Choroid plexus epithelial cell (primary cell): ENCODE measurements around the gene LTBP4.
A peak's percentile ranks its signal among the peaks of the same experiment; 100 is the strongest.

Experiments
- DNase-seq: peaks from one replicate; pipeline ENCODE4 v3.0.0-alpha.2; 2010; ENCODE audit warnings: low read depth
- H3K4me3 ChIP-seq: 2 replicates; pipeline ENCODE4 v1.5.1; 2011; ENCODE audit warnings: low read depth, mild to moderate bottlenecking, control low read depth, low read length, moderate library complexity
- CTCF ChIP-seq: conservative IDR thresholded peaks from 2 replicates; pipeline ENCODE4 v1.5.1; 2011; ENCODE audit warnings: low read depth, mild to moderate bottlenecking, control low read depth, inconsistent platforms, low read length, moderate library complexity

The LTBP4 gene

GRCh38 chr19:40570313-40571004 lies 30.7 kb upstream of the LTBP4 start:
- TF ChIP-seq CTCF, result peak; percentile 60
- H3K4me3 ChIP-seq, result peak overlapping the region; percentile 58
- DNase-seq, result peak; percentile 100

- no peak overlapping the region for H3K4me3 ChIP-seq
- no peak for TF ChIP-seq CTCF
These were observed 30.2 kb upstream of the LTBP4 start for GRCh38 chr19:40571005-40571318.

GRCh38 chr19:40571831-40572495 lies 29.2 kb upstream of the LTBP4 start:
- DNase-seq, result no peak
- no peak overlapping the region for H3K4me3 ChIP-seq
- no peak for TF ChIP-seq CTCF

More at GRCh38 chr19:40571005-40571318, 30.2 kb upstream of the LTBP4 start:
- no peak for DNase-seq

DNA sequence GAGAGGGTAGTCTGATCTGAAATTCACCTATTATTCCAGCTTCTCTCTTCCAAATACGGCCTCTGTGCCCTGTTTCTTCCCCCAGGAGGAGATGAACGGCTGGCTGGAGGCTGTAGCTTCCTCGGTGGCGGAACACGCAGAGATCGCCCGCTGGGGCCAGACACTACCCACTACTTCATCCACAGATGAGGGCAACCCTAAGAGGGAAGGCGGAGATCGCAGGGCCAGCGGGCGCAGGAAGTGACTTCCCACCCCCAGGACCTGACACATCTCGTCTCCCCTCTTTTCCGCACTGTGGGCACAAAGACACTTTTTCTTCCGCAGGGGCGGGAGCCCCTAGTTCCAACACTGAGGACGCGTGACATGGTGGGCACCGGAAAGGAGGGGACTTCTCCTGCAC lies 25.8 kb upstream of the LTBP4 start:
- DNase-seq, result no peak

GRCh38 chr19:40576151-40576584 lies 25.0 kb upstream of the LTBP4 start:
- no peak for DNase-seq
- H3K4me3 ChIP-seq, result peak overlapping the region; percentile 69
- TF ChIP-seq CTCF, result no peak

More for the DNA sequence above, 25.8 kb upstream of the LTBP4 start:
- no peak for TF ChIP-seq CTCF
- no peak overlapping the region for H3K4me3 ChIP-seq

DNA sequence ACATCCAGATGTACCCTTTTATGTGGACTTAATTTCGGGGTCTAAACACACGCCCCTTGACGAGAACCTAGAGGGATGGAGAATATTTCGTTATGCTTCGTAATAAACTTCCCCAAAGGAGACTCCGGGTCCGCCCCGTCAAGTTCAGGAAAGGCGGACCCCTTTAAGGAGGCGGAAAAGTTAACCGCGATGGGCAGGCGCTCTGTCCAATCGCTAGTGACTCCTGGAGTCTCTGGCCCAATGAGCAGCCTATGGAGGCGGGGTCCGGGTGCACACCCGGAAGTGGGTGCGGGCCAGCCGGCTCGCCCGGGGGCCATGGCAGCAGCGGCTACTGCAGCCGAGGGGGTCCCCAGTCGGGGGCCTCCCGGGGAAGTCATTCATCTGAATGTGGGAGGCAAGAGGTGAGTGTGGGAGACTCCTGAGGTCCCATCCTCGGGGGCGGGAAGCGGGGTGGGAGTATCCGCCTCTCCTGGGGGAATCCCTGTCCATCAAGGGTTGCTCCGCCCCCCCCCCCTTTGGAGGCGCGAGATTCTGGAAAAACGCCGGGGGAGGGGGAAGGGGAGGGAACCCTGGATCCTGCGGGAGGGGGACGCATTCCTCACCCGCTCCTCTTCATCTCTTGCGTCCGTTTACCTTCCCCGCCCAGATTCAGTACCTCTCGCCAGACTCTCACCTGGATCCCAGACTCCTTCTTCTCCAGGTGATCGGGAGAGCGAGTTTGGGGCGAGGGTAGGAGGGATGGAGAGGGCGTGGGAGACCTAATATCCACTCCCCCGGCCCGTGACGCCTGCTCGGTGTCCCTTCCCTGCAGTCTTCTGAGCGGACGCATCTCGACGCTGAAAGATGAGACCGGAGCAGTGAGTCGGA lies 24.4 kb upstream of the LTBP4 start, which contains the start of gene SHKBP1:
SHKBP1 (plus strand) TSS at position 289 of the 867 bp plus-strand sequence; CDS start at position 316, 27 bp downstream.
- peak; percentile 97 for DNase-seq
- no peak for TF ChIP-seq CTCF
- H3K4me3 ChIP-seq, result peak within 1 kb of the TSS; percentile 69
